ENCODE results near the gene CFAP100. TPM values are rescaled to one million over a fixed set of nuclear protein-coding genes. Genes with fewer than 3 reads are reported as not detected.

Gene CFAP100
- total RNA-seq, 1 experiment from 2014 or later: not detected

DNA sequence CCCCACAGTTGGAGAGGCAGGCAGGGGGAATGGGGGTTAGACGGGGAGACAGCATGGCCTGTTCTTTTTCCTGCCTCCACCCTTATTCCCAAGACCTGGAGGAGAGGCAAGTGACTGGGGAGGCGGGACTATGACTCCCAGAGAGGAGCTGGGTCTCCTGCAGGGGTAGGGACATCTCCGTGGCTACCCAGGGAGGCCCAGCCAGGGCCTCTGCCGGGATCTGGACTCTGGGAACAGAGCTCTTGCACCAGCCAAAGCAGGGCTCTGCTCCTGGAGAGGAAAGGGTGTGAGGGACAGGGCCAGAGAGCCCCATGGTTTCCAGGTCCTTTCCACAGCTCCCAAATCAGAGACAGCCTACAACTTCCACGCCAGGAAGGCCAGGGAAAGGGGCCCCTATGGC is 22.8 kb downstream of the CFAP100 start:
- no peak overlapping the region for H2AFZ ChIP-seq (ENCODE audit: low read depth, low read length, poor library complexity, severe bottlenecking)
- no peak overlapping the region for H3K4me3 ChIP-seq (replicated peaks in 1 of 2; ENCODE audit: low read depth in 1 of 2, low read length in 2 of 2)
- no peak for ATAC-seq
- no peaks in the 10 kb centered on the region for H3K79me2 ChIP-seq (ENCODE audit: insufficient read depth, low read length)
- H3K27ac ChIP-seq (ENCODE audit: low read depth, low read length): no peak overlapping the region
- H3K27me3 ChIP-seq (ENCODE audit: insufficient read depth, low read length): no peaks in the 10 kb centered on the region
- H3K9me3 ChIP-seq (ENCODE audit: control insufficient read depth in 1 of 2, insufficient read depth in 1 of 2, low read depth in 1 of 2, low read length in 2 of 2): no peaks in the 10 kb centered on the region
- no peak for DNase-seq (ENCODE audit: low read depth, low spot score)
- no peaks in the 10 kb centered on the region for H4K20me1 ChIP-seq (ENCODE audit: insufficient read depth)
- H3K36me3 ChIP-seq (ENCODE audit: control insufficient read depth in 1 of 2, insufficient read depth in 2 of 2, low read length in 2 of 2): no peaks in the 10 kb centered on the region
- H3K4me2 ChIP-seq (ENCODE audit: low read length): no peak overlapping the region
- ChIA-PET RAD21 (ENCODE audit: low non-redundant PET in 1 of 2, low total read pairs in 2 of 2, uncharacterized antibody in 2 of 2, unreplicated experiment in 2 of 2) (no interaction called here), CTCF (no interaction called here), POLR2A (no interaction called here)
- H3K9me2 ChIP-seq (ENCODE audit: insufficient read depth): no peaks in the 10 kb centered on the region
- H3K9ac ChIP-seq (ENCODE audit: low read length): no peak overlapping the region
- peaks cover 10 to 19% of the 10 kb centered on the region in 2 experiments; a peak in 3 of 4 replicates for H3K4me1 ChIP-seq (ENCODE audit: control insufficient read depth in 1 of 2, insufficient read depth in 2 of 2, low read length in 2 of 2)
- TF ChIP-seq, protein P1, sequence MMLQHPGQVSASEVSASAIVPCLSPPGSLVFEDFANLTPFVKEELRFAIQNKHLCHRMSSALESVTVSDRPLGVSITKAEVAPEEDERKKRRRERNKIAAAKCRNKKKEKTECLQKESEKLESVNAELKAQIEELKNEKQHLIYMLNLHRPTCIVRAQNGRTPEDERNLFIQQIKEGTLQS (IDR thresholded peaks at IDR 0.05): no peak
- TF ChIP-seq, protein P2, sequence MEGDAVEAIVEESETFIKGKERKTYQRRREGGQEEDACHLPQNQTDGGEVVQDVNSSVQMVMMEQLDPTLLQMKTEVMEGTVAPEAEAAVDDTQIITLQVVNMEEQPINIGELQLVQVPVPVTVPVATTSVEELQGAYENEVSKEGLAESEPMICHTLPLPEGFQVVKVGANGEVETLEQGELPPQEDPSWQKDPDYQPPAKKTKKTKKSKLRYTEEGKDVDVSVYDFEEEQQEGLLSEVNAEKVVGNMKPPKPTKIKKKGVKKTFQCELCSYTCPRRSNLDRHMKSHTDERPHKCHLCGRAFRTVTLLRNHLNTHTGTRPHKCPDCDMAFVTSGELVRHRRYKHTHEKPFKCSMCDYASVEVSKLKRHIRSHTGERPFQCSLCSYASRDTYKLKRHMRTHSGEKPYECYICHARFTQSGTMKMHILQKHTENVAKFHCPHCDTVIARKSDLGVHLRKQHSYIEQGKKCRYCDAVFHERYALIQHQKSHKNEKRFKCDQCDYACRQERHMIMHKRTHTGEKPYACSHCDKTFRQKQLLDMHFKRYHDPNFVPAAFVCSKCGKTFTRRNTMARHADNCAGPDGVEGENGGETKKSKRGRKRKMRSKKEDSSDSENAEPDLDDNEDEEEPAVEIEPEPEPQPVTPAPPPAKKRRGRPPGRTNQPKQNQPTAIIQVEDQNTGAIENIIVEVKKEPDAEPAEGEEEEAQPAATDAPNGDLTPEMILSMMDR (IDR thresholded peaks at IDR 0.05 in 2 of 3, conservative IDR thresholded peaks at IDR 0.05 in 1 of 3; ENCODE audit: borderline replicate concordance in 1 of 3, insufficient read depth in 1 of 3, low read depth in 2 of 3, low read length in 2 of 3): no peak
- TF ChIP-seq SP1 (IDR thresholded peaks at IDR 0.05; ENCODE audit: low read depth) (no peak), JUND (IDR thresholded peaks at IDR 0.05) (no peak), SRF (IDR thresholded peaks at IDR 0.05; ENCODE audit: low read depth) (no peak), FOSL1 (IDR thresholded peaks at IDR 0.05; ENCODE audit: low read depth) (no peak), EZH2phosphoT487 (IDR thresholded peaks at IDR 0.05; ENCODE audit: borderline replicate concordance) (no peak), ELF1 (IDR thresholded peaks at IDR 0.05; ENCODE audit: borderline replicate concordance, low read depth) (no peak), SIN3A (IDR thresholded peaks at IDR 0.05; ENCODE audit: low read depth) (no peak), CBX3 (IDR thresholded peaks at IDR 0.05; ENCODE audit: low read depth) (no peak), ZNF274 (IDR thresholded peaks at IDR 0.05; ENCODE audit: low read depth, low read length) (no peak)
- TF ChIP-seq, protein P3, sequence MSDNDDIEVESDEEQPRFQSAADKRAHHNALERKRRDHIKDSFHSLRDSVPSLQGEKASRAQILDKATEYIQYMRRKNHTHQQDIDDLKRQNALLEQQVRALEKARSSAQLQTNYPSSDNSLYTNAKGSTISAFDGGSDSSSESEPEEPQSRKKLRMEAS (IDR thresholded peaks at IDR 0.05): no peak
- intact Hi-C loops (cut with micrococcal nuclease): no loop called here
- no TSS peak for BruUV-seq (replicated peaks)
